Ramos (cell line): ENCODE data around the gene PEAK1.
"Not testable (repeated sequence)": the region's sequence is repeated elsewhere in the genome, so short reads cannot be mapped to it uniquely, and the experiment has no call there.

ENCODE experiments used
- in situ Hi-C: fragments of 300-500 bp; cut with MboI; formaldehyde crosslinking; loops from one replicate; pipeline ENCODE4 v1.14.3; 2022; ENCODE audit warnings: low sequenced_read_pairs; ENCODE audit not compliant: unreplicated experiment

Gene PEAK1

DNA sequence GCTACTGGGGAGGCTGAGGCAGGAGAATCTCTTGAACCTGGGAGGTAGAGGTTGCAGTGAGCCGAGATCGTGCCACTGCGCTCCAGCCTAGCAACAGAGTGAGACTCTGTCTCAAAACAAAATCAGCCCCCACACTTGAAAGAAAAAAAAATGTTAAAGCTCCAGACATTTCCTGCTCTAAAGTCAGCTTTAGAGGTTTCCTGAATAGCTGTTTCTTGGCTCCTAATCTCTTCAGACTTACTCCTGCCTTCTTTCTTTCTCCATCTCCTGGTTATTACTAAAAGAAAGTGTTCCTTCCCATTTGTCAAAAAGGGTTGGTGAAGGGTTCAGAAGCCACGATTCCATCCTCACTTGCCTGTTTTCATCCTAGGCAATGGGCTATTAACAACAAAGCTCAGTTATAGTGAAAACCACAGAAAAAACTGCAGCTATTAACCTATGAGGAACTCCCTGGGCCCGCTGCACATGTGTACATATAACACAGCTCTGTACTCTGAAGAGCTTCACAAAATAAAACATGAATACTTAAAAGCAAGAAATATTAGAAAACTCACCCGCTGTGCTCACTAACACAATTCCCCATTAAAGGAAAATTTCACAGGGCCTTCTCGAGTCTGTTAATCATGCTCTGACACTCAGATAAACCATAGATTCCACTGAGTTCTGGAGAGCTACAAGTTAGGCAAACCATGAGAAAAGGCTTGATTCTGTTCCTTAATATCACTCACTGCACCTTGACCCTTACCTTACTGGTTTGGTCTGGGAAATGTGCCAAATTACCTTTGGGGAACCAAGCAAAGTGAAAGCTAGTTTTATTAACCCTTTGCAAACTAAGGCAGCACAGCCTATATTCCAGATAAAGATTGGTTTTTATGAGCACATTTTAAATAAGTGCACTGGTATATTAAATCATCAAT, 259.1 kb downstream of the PEAK1 start:
- in situ Hi-C loops = no loop called here

- in situ Hi-C loops = not testable (repeated sequence)
Measured at GRCh38 chr15:77156000-77156399, 263.9 kb downstream of the PEAK1 start.

DNA sequence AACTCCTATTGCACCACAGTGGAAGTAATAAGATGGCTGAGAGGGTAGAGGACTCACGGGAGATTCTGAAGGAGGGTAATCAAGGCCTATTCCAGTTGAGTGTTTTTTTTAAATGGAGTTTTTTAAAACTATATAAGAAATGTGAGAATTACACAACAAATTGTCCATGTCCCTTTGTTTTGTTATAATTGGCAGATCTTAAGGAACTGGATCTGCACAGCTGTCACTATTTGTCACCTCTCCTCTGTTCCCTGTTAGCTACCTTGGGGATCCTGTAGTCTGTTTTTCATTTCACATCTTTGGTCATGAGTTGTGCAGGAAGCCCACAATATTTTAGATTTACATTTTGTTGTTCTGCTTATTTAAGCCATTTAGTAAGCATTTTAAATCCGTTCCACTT, 271.7 kb downstream of the PEAK1 start:
- in situ Hi-C loops = no loop called here

- in situ Hi-C loops = no loop called here
Measured at GRCh38 chr15:77145370-77145769, 274.5 kb downstream of the PEAK1 start.

- in situ Hi-C loops = no loop called here
Measured at GRCh38 chr15:77144492-77145070, 275.3 kb downstream of the PEAK1 start.

DNA sequence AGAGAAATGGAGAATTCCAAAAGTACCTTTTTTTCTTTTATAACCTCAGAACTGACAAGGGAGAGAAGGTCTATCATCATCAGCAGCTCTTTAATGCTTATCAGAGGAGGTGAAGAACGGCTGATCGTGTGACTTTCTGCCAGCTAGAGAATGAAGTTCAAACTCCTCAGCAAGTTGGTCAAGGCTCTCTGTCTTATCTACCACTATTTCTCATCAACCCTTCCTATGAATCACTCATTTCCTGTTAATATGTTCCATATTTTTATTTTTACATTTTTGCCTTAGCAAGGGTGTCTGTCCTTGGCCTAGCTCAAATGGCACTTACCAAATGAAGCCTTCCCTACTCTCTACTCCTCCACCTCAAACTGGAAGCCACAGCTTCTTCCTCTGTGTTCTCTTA, 275.9 kb downstream of the PEAK1 start:
- in situ Hi-C loops = no loop called here

GRCh38 chr15:77143616-77144015, 276.3 kb downstream of the PEAK1 start:
- in situ Hi-C loops = no loop called here

GRCh38 chr15:77143191-77143590, 276.7 kb downstream of the PEAK1 start:
- in situ Hi-C loops = no loop called here

DNA sequence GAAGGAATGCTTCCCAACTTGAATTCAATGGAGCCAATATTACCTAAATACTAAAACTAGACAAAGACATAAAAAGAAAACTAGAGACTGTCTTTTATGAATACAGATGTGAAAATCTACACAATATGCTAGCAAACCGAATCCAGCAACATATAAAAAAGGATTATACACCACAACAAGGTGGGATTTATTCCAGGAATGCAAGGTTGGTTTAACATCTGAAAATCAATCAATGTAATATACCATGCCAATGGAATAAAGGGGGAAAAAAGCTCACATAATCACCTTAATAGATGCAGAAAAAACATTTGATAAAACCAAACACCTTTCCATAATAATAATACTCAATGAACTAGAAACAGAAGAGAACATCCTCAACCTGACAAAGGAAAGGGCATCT, 279.7 kb downstream of the PEAK1 start:
- in situ Hi-C loops = no loop called here

GRCh38 chr15:77139312-77139711, 280.6 kb downstream of the PEAK1 start:
- in situ Hi-C loops = no loop called here

- in situ Hi-C loops = no loop called here
Measured at GRCh38 chr15:77138167-77138522, 281.8 kb downstream of the PEAK1 start.

DNA sequence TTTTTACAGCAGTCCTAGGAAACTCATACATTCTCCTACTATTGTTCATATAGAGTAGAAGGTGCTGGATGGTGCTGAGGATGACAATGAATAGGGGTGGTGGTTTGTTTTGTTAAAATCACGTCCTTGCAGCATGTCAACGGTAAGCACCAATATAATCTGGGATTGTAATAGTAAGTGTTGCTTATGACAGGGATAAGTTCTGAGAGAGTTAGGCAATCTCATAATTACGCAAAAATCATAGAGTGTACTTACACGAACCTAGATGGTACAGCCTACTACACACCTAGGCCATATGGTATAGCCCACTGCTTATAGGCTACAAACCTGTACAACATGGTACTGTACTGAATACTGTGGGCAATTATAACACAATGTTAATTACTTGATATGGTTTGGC, 284.7 kb downstream of the PEAK1 start:
- in situ Hi-C loops = no loop called here

DNA sequence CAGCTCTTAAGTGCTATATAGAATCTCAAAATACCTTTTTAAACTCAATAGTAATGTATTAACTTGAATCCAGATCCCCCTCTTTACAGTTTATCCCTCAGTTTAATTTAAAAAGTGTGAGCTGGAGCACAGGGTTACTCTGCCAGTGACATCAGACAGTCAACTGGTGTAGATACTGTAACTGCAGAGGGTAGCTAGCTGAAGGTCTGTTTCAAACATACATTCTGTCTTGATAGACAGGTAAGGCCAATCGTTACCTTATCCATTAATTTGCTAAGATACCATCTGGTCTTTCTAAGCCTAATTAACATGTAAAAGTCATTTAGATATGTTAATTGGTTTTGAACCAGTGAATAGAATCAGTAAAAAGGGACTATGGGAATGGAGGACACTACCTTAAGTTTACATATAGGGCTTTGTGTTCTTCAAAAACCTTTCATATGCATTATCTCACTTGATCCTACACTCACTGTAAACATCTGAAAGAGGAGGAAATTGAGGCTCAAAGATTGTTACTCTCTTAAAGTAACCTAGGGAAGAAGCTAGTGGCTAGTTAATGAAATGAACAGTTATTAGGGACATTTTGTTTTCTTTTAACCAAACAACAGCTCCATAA, 289.5 kb downstream of the PEAK1 start:
- in situ Hi-C loops = no loop called here

GRCh38 chr15:77127626-77128025, 292.3 kb downstream of the PEAK1 start:
- in situ Hi-C loops = no loop called here

GRCh38 chr15:77126529-77127326, 293.2 kb downstream of the PEAK1 start:
- in situ Hi-C loops = no loop called here

DNA sequence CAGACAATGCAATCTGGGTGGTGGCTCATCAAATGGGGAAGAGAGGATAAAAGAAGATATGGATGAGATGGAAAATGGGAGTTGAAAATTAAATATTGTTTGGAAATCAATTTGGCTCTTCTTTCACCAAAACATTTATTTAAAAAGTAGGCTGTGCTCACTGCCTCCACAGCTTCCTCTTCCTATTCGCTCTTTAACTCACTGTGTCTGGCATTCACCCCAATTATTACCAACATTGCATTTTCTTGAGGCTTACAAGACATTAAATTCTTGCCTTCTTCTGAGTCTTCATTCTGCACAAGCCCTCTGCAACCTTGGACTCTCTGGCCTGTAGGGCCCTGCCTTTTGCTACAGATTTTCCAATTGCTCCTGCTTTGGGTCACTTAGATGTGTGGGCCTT, 296.1 kb downstream of the PEAK1 start:
- in situ Hi-C loops = no loop called here

GRCh38 chr15:77122576-77122975, 297.3 kb downstream of the PEAK1 start:
- in situ Hi-C loops = no loop called here

DNA sequence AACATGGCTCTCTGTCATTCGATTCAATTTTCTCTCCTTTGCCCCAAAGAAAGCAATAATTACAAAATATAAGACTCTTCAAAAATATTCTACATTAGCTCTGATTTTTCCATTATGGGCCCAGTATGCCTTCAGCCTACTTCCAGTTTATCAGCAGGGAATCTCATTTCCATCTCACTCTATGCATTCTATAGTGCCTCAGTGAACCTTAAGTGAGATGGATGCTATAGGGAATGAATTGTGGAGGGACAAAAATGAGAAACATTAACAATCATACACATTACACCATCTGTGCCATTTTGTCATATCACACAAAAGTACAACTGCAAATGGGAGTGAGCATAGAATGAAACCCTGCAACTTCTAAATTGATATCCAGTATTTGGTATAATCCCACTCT, 298.3 kb downstream of the PEAK1 start:
- in situ Hi-C loops = no loop called here

DNA sequence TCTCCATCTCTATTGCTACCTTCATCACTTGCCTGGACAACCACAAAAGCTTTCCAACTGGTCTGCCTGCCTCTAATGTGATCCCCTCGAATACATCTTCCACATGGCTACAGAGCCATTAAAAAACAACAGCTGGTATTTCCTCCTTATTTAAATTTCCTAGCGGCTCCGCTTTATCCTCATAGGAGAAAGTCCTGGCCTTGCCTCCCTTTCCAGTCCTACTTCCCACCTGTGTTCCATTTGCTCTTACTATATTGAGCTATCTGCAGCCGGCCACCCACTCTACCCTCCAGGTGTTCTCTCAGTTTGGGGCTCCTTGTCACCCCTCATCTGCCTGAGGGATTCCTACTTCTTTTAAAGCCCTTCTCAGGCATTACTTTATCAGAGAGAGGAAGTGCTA, 299.3 kb downstream of the PEAK1 start:
- in situ Hi-C loops = no loop called here

- in situ Hi-C loops = loop anchor here (5.0 kb wide), 1 partner anchor 373 kb away; no protein-coding TSS in a partner anchor
Measured at GRCh38 chr15:77119446-77119845, 300.5 kb downstream of the PEAK1 start.
